ACC112 (cell line): ENCODE results near the gene RSPH10B2.
"Not testable (repeated sequence)": the region's sequence is repeated elsewhere in the genome, so short reads cannot be mapped to it uniquely, and the experiment has no call there.

ENCODE experiments used
- H2AFZ ChIP-seq: fragments of 200-600 bp; sonication (generic); one replicate; pipeline ENCODE4 v1.6.0; 2017; ENCODE audit warnings: antibody characterized with exemption, low read length; ENCODE audit not compliant: unreplicated experiment
- H3K27ac ChIP-seq: fragments of 200-600 bp; sonication (generic); 2 replicates; pipeline ENCODE4 v1.5.1; 2014; ENCODE audit warnings: low read depth, mild to moderate bottlenecking, antibody characterized with exemption, low read length, moderate library complexity
- H3K27me3 ChIP-seq: fragments of 200-600 bp; sonication (generic); 2 replicates; pipeline ENCODE4 v1.6.1; 2014; ENCODE audit warnings: mild to moderate bottlenecking, antibody characterized with exemption, low read length, moderate library complexity, mixed read lengths; ENCODE audit not compliant: insufficient read depth
- H3K36me3 ChIP-seq: fragments of 200-600 bp; sonication (generic); 2 replicates; pipeline ENCODE4 v1.6.1; 2016; ENCODE audit warnings: mild to moderate bottlenecking, antibody characterized with exemption, low read length, moderate library complexity, mixed read lengths; ENCODE audit not compliant: insufficient read depth
- H3K4me1 ChIP-seq: fragments of 200-600 bp; sonication (generic); one replicate; pipeline ENCODE4 v1.6.1; 2016; ENCODE audit warnings: low read length, mixed read lengths; ENCODE audit not compliant: insufficient read depth, unreplicated experiment, control insufficient read depth
- H3K4me3 ChIP-seq: fragments of 200-600 bp; sonication (generic); 2 replicates; pipeline ENCODE4 v1.5.1; 2014; ENCODE audit warnings: mild to moderate bottlenecking, low read depth, low read length
- H3K79me2 ChIP-seq: fragments of 200-600 bp; sonication (generic); one replicate; pipeline ENCODE4 v1.6.0; 2016; ENCODE audit warnings: low read length; ENCODE audit not compliant: control insufficient read depth, unreplicated experiment, insufficient read depth

The RSPH10B2 gene

DNA sequence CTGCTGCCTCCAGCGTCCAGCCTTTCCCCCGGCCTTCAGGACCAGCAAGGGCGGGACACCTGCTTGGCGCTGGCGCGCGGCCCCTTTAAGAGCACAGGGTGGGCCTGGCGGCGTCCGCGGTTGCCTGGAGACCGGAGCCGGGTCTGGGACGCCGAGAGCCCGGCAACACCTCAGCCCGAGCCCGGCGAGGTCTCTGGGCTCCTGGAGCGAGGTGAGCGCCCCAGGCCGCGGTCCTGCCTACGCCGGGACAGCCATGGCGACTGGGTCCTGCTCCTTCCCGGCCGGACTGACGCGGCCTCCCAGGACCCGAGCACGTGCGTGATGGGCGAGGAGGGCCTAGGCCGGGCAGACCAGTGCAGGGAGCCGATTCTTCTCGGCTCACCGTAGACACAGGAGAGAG is at the start of gene RSPH10B2:
RSPH10B2 (plus strand) TSS at position 140 of the 400 bp plus-strand sequence. CDS start 3,575 bp downstream, outside the sequence.
- H3K27ac ChIP-seq, H2AFZ ChIP-seq, H3K27me3 ChIP-seq, H3K4me3 ChIP-seq, H3K4me1 ChIP-seq, H3K79me2 ChIP-seq, H3K36me3 ChIP-seq: not testable (repeated sequence)

DNA sequence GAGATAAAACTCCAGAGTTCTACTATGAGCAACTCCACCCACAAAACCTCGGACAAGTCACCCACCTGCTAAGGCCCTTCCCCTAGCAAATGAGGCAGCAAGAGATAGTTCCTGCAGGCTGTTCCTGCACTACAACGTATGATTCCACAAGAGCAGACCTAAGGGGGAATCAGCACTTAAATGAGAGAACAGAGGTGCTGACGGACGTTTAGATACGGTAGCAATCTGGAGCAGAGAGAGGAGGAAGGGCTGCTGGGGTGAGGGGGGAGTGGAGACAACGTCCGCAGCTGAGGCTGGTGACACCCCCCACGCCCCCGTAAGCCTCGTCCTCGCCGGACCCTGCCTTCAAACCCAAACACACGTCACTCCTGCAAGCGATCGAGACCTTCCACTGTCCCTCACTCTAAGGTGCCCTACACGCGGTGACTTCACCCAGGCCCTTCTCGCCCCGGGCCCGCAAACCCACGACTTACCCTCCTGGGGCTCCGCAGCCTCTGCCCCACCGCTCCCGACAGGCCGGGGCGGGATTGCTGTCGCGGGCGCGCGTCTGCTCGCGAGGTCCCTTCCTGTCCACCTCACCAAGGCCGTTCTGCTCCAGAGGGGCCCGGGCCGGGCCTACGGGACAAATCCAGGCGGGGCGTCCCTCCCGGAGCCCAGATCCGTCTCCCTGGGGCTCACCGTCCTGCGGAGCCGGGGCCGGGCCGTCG is 47.8 kb upstream of the RSPH10B2 start:
- Histone ChIP-seq H2AFZ (peak overlapping the region; percentile 71), H3K79me2 (peaks cover 50% of the 10 kb centered on the region), H3K27ac (peak overlapping the region; percentile 82), H3K27me3 (no peaks in the 10 kb centered on the region), H3K36me3 (peaks cover 34% of the 10 kb centered on the region), H3K4me3 (peak overlapping the region; percentile 91), H3K4me1 (peaks cover 3% of the 10 kb centered on the region)

DNA sequence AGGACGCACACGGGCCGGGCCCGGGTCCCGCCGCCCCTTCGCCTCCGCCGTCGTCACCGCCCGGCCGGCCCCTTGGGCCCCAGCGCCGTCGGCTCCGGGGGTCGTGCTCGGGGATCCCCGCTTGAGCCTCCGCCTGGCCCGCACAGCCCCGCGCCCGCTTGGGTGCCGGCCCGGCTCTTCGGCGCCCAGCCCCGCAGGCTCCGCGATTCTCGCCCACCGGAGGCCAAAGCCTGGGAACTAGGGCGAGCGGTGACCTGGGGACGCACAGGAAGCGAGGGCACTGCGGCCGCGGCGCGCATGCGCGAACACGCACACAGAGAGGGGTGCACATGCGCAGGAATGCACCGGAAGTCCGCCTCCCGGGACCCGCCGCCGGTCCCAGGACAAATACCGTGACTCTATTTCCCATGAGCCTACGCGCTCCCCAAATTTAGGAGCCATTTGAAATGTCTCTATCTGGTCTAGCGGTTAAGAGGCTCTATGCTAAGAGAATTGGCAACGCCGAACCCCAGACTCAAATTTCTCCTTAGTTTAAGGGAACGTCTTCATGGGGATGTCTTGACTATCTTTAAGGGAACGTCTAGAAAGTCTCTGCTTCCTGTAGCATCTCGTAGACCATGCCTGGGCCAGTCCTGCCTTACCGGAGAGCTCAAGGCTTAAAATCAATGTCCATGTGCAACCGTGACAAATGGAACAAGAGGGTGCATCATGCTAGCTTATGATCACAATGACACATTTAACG is 47.1 kb upstream of the RSPH10B2 start, which contains the start of gene ZNF12:
ZNF12 (minus strand) TSS at position 282 of the 742 bp plus-strand sequence. CDS start 1,774 bp downstream, outside the sequence.
- Histone ChIP-seq H3K27ac (peak within 1 kb of the TSS; percentile 82), H3K4me3 (peak within 1 kb of the TSS; percentile 91), H3K27me3 (no peaks in the 10 kb centered on the region), H3K4me1 (peaks cover 3% of the 10 kb centered on the region), H3K36me3 (peaks cover 27% of the 10 kb centered on the region), H3K79me2 (peaks cover 43% of the 10 kb centered on the region), H2AFZ (peak within 1 kb of the TSS; percentile 100)

DNA sequence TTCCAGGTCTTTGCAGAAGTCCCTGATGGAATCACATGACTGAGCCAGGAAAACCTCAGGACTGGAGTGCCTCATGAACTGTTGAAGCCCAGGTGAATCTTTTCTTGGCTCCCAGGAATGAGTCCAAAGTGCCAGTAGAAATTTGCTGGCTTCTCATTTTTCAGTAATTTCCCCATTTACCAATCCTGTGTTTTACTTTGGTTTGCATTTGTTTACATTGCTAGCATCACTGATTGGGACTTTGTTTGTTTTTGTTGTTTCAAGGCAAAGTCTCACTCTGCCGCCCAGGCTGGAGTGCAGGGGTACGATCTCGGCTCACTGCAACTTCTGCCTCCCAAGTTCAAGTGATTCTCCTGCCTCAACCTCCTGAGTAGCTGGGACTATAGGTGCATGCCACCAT is 45.6 kb upstream of the RSPH10B2 start:
- H3K79me2 ChIP-seq, result peaks cover 32% of the 10 kb centered on the region
- no peak overlapping the region for H2AFZ ChIP-seq
- no peaks in the 10 kb centered on the region for H3K27me3 ChIP-seq
- peaks cover 16% of the 10 kb centered on the region for H3K36me3 ChIP-seq
- peaks cover 3% of the 10 kb centered on the region for H3K4me1 ChIP-seq
- H3K4me3 ChIP-seq, result no peak overlapping the region
- no peak overlapping the region for H3K27ac ChIP-seq

DNA sequence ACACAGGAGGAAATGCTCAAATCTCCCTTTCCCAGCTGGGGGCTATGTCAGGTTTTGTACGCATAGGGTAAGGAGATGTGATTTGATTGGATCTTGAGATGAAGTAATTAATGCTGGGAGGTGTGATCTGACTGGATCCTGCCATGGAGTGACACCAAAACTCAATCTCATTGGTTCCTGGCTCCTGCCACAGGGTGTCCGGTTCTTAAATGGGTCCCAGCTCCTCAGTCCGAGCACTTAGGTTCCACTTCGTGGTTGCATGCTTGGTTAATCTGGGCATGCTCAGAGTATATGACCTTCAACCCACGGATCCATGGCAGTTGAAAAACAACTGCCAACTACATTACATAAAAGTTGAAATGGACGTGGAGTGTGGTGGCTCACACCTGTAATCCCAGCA is 44.1 kb upstream of the RSPH10B2 start:
- Histone ChIP-seq H3K4me3 (no peak overlapping the region), H2AFZ (no peak overlapping the region), H3K4me1 (peaks cover 3% of the 10 kb centered on the region), H3K36me3 (peaks cover 4% of the 10 kb centered on the region), H3K79me2 (peaks cover 19% of the 10 kb centered on the region), H3K27me3 (no peaks in the 10 kb centered on the region), H3K27ac (no peak overlapping the region)

DNA sequence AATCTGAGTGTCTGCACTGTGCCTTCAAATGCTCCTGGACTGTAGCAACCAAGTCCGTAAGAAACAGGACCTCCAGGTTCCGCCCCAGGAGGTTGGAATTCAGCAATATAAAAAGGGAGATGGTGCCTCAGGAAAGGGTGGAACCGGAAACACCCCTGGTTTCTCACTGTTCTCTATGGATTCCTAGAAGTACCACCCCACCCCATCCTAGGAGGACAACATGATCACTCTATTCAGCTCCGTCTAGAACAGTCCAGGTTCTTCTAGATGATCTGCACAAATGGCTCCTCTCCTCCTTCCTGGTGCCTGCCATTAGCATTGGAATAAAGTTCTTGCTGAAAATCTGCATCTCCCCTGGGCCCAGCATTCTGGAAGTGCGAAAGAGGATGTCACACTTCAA is 39.5 kb upstream of the RSPH10B2 start:
- H3K27me3 ChIP-seq, result no peaks in the 10 kb centered on the region
- H3K4me1 ChIP-seq, result no peaks in the 10 kb centered on the region
- no peak overlapping the region for H3K27ac ChIP-seq
- no peaks in the 10 kb centered on the region for H3K79me2 ChIP-seq
- no peak overlapping the region for H3K4me3 ChIP-seq
- H2AFZ ChIP-seq, result no peak overlapping the region
- H3K36me3 ChIP-seq, result no peaks in the 10 kb centered on the region

DNA sequence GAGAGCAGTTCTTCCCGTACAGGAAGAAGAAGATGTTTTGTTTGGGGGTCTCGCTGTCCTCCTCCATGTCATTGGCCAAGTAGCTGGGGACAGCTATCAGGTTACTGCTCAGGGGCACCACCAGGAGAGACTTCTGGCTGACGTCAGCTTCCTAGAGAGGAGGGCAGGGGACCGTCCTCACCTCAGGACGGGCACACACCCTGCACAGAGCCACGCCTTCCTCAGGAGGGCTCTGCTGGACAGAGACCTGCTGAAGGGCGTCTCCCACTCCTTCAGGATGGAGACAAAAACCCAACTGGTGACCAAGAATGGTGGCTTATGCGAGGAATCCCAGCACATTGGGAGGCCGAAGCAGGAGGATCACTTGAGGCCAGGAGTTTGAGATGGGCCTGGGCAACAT is 38.0 kb upstream of the RSPH10B2 start:
- not testable (repeated sequence) for H3K27ac ChIP-seq

DNA sequence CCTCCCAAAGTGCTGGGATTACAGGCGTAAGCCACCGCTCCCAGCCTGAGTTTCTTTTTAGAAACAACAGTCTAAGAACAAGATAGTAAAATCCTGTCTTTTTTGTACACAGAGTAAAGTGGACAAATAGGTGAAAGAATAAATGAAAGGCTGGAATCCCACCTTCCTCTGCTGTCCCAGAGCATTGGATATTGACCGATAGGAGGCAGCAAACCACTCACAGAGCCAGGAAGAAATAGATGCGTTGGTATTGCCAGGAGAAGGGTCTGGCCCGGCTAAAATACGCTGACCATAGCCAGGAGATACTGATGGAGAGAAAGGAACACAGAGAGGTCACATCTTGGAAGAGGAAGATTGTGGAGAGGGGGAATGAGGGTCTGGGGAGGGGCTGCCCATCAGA is 35.8 kb upstream of the RSPH10B2 start:
- H3K79me2 ChIP-seq, result no peaks in the 10 kb centered on the region
- no peak overlapping the region for H2AFZ ChIP-seq
- no peak overlapping the region for H3K27ac ChIP-seq
- no peaks in the 10 kb centered on the region for H3K36me3 ChIP-seq
- H3K4me3 ChIP-seq, result no peak overlapping the region
- H3K4me1 ChIP-seq, result no peaks in the 10 kb centered on the region
- peaks cover 3% of the 10 kb centered on the region; the same call in 1 of the 2 replicates for H3K27me3 ChIP-seq

More for the DNA sequence above, 38.0 kb upstream of the RSPH10B2 start:
- H3K27me3 ChIP-seq, H2AFZ ChIP-seq, H3K79me2 ChIP-seq, H3K4me3 ChIP-seq, H3K36me3 ChIP-seq, H3K4me1 ChIP-seq: not testable (repeated sequence)

DNA sequence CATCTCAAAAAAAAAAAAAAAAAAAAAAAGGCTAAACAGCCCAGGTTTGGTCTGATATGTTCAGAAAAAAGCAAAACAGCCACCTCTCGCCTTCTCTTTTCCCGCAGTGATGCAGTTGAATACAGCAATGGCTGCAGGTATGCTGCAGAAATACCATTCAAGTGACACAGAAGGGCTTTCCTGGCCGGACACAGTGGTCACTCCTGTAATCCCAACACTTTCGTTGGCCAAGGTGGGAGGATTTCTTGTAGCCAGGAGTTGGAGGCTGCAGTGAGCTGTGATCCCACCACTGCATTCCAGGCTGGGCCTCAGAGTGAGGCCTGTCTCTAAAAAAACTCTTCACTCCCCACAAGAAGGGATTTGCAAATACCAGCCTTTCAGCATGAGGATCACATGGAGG is 29.6 kb upstream of the RSPH10B2 start:
- H2AFZ ChIP-seq, H3K79me2 ChIP-seq, H3K27ac ChIP-seq, H3K4me1 ChIP-seq, H3K27me3 ChIP-seq, H3K4me3 ChIP-seq, H3K36me3 ChIP-seq: not testable (repeated sequence)

DNA sequence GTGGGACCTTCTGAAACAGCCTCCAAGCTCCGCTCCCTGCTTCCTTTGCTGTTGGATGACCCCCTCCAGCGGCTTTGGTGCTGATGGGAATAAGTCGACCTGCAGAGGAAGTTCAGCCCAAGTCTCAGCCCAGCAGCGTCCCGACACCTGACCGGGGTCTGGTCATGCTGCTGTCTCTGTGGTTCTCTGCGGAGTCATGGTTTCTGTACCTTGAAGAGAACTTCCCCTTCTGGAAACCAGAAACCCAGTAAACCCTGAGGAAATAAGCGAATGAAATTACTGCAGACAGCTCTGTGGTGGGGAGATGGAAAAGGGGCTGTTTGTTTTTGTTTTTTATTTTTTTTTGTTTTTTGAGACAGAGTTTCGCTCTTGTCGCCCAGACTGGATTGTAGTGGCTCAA is 28.9 kb upstream of the RSPH10B2 start:
- Histone ChIP-seq H2AFZ (no peak overlapping the region), H3K4me1 (no peaks in the 10 kb centered on the region), H3K4me3 (no peak overlapping the region), H3K79me2 (peaks cover 4% of the 10 kb centered on the region), H3K36me3 (no peaks in the 10 kb centered on the region), H3K27me3 (peaks cover 3% of the 10 kb centered on the region; the same call in 1 of the 2 replicates), H3K27ac (no peak overlapping the region)

DNA sequence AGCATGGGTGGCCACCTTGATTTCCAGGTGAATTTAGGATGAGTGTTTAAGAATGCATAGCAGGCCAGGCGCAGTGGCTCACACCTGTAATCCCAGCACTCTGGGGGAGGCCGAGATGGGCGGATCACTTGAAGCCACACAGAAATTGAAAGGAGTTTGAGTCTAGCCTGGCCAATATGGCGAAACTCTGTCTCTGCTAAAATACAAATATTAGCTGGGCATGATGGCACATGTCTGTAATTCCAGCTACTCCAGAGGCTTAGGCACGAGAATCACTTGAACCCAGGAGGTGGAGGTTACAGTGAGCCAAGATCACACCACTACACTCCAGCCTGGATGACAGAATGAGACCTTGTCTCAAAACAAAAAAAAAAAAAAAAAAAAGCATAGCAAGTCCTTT is 27.6 kb upstream of the RSPH10B2 start:
- not testable (repeated sequence) for H2AFZ ChIP-seq, H3K27me3 ChIP-seq, H3K4me3 ChIP-seq, H3K36me3 ChIP-seq, H3K27ac ChIP-seq, H3K4me1 ChIP-seq
- peaks cover 17% of the 10 kb centered on the region for H3K79me2 ChIP-seq
